ENCODE results near the gene CDK5. TPM values are rescaled to one million over a fixed set of nuclear protein-coding genes. Genes with fewer than 3 reads are reported as not detected.

CDK5 gene
- total and polyA plus RNA-seq, 2 donors from 2014 or later = 9.1 to 21.5 TPM

DNA sequence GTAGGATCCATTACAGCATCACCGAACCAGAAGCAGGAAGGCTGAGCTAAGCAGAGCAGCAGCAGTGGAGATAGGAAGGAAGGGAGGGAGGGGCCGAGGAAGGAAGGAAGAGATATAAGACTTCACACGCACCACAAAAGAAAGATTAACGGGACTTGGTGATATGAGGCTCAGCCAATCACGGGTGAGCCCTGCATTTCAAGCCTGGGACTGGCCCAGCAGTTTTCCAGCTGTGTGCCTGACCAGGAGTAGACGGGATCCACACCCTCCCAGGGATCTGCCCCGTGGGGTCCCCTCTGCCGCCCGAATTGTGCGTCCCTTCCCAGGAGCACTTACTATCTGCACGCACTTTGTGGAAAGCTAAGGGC lies 49.6 kb downstream of the CDK5 start:
- H3K27ac ChIP-seq (ENCODE audit: low read depth in 2 of 2, low read length in 2 of 2) = peak overlapping the region in 1 of 2 donors; percentile 16

GRCh38 chr7:151007469-151007898 lies 50.2 kb downstream of the CDK5 start:
- H3K36me3 ChIP-seq (ENCODE audit: control insufficient read depth in 2 of 3, insufficient read depth in 3 of 3, low read length in 3 of 3) = no peaks in the 10 kb centered on the region
- TF ChIP-seq, protein P1, sequence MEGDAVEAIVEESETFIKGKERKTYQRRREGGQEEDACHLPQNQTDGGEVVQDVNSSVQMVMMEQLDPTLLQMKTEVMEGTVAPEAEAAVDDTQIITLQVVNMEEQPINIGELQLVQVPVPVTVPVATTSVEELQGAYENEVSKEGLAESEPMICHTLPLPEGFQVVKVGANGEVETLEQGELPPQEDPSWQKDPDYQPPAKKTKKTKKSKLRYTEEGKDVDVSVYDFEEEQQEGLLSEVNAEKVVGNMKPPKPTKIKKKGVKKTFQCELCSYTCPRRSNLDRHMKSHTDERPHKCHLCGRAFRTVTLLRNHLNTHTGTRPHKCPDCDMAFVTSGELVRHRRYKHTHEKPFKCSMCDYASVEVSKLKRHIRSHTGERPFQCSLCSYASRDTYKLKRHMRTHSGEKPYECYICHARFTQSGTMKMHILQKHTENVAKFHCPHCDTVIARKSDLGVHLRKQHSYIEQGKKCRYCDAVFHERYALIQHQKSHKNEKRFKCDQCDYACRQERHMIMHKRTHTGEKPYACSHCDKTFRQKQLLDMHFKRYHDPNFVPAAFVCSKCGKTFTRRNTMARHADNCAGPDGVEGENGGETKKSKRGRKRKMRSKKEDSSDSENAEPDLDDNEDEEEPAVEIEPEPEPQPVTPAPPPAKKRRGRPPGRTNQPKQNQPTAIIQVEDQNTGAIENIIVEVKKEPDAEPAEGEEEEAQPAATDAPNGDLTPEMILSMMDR (IDR thresholded peaks at IDR 0.05; ENCODE audit: borderline replicate concordance, extremely low read depth, insufficient read depth) = no peak
- FAIRE-seq (no peak), DNase-seq (peak in 1 of 5 donors; percentile 77)
- no peaks in the 10 kb centered on the region for H3K27me3 ChIP-seq (ENCODE audit: control insufficient read depth, insufficient read depth, low read length)
- H3K9ac ChIP-seq (ENCODE audit: low read length in 3 of 3) = no peak overlapping the region
- H3K27ac ChIP-seq (ENCODE audit: low read depth in 2 of 2, low read length in 2 of 2) = peak overlapping the region in 1 of 2 donors; percentile 36
- intact Hi-C loops (cut with DNase I) = no loop called here
- H3K9me3 ChIP-seq (ENCODE audit: control insufficient read depth in 2 of 3, insufficient read depth in 1 of 3, low read length in 3 of 3) = no peaks in the 10 kb centered on the region
- no peak overlapping the region for H3K4me3 ChIP-seq (ENCODE audit: low read length in 3 of 3)
- peaks cover 0 to 9% (median 0%) of the 10 kb centered on the region in 3 donors for H3K4me1 ChIP-seq (ENCODE audit: control insufficient read depth in 2 of 3, insufficient read depth in 2 of 3, low read depth in 1 of 3, low read length in 3 of 3)

More for the DNA sequence above, 49.6 kb downstream of the CDK5 start:
- H3K4me3 ChIP-seq (ENCODE audit: low read length in 3 of 3) = peak overlapping the region in 1 of 3 donors; percentile 52
- intact Hi-C loops (cut with DNase I) = no loop called here
- H3K4me1 ChIP-seq (ENCODE audit: control insufficient read depth in 2 of 3, insufficient read depth in 2 of 3, low read depth in 1 of 3, low read length in 3 of 3) = peaks cover 0 to 14% (median 0%) of the 10 kb centered on the region in 3 donors
- H3K27me3 ChIP-seq (ENCODE audit: control insufficient read depth, insufficient read depth, low read length) = no peaks in the 10 kb centered on the region
- DNase-seq (peak in 2 of 5 donors; percentile 60 to 74), FAIRE-seq (no peak)
- no peaks in the 10 kb centered on the region for H3K9me3 ChIP-seq (ENCODE audit: control insufficient read depth in 2 of 3, insufficient read depth in 1 of 3, low read length in 3 of 3)
- H3K36me3 ChIP-seq (ENCODE audit: control insufficient read depth in 2 of 3, insufficient read depth in 3 of 3, low read length in 3 of 3) = no peaks in the 10 kb centered on the region
- TF ChIP-seq, protein P1 (IDR thresholded peaks at IDR 0.05; ENCODE audit: borderline replicate concordance, extremely low read depth, insufficient read depth) = no peak
- no peak overlapping the region for H3K9ac ChIP-seq (ENCODE audit: low read length in 3 of 3)

- no peak for FAIRE-seq
- Histone ChIP-seq H3K4me1 (ENCODE audit: control insufficient read depth in 2 of 3, insufficient read depth in 2 of 3, low read depth in 1 of 3, low read length in 3 of 3) (peaks cover 0 to 7% (median 0%) of the 10 kb centered on the region in 3 donors), H3K9ac (ENCODE audit: low read length in 3 of 3) (no peak overlapping the region), H3K36me3 (ENCODE audit: control insufficient read depth in 2 of 3, insufficient read depth in 3 of 3, low read length in 3 of 3) (no peaks in the 10 kb centered on the region), H3K9me3 (ENCODE audit: control insufficient read depth in 2 of 3, insufficient read depth in 1 of 3, low read length in 3 of 3) (no peaks in the 10 kb centered on the region), H3K27ac (ENCODE audit: low read depth in 2 of 2, low read length in 2 of 2) (peak overlapping the region in 1 of 2 donors; percentile 9), H3K27me3 (ENCODE audit: control insufficient read depth, insufficient read depth, low read length) (no peaks in the 10 kb centered on the region), H3K4me3 (ENCODE audit: low read length in 3 of 3) (no peak overlapping the region)
- TF ChIP-seq, protein P1 (IDR thresholded peaks at IDR 0.05; ENCODE audit: borderline replicate concordance, extremely low read depth, insufficient read depth) = no peak
- DNase-seq = peak in 1 of 5 donors; percentile 72
- intact Hi-C loops (cut with DNase I) = no loop called here
These were observed 51.0 kb downstream of the CDK5 start for GRCh38 chr7:151006590-151007300.
